ENCODE measurements around the gene CIB2.
"Not testable (repeated sequence)": the region's sequence is repeated elsewhere in the genome, so short reads cannot be mapped to it uniquely, and the experiment has no call there.

CIB2 gene

DNA sequence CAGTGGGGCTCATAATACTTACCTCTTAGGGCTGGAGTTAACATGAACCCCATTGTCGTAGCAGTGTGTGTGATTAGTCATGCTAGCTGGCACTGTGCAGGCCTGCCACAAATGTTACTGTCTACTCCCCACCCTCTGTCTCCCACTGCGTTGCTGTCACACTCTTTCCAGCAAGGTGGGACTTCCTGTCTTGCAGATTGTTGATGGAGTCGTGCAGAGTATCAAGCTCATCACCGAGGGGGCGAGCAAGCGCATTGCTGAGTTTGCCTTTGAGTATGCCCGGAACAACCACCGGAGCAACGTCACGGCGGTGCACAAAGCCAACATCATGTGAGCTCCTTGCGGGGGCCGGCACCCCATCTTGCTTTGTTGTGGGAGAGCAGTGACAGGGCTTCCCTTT lies 30.8 kb upstream of the CIB2 start:
- Histone ChIP-seq H2AFZ (ENCODE audit: low read depth, low read length) (no peak overlapping the region), H3K36me3 (ENCODE audit: insufficient read depth, low read length) (peaks cover 44% of the 10 kb centered on the region), H3K4me3 (ENCODE audit: low read length) (no peak overlapping the region), H3K27me3 (ENCODE audit: insufficient read depth, low read length) (no peaks in the 10 kb centered on the region), H3K9me3 (ENCODE audit: low read length) (no peaks in the 10 kb centered on the region), H3K4me1 (ENCODE audit: insufficient read depth, low read length) (no peaks in the 10 kb centered on the region)

GRCh38 chr15:78159395-78159794 lies 28.1 kb upstream of the CIB2 start:
- Histone ChIP-seq H3K4me1 (ENCODE audit: insufficient read depth, low read length) (no peaks in the 10 kb centered on the region), H3K4me3 (ENCODE audit: low read length) (no peak overlapping the region), H3K9me3 (ENCODE audit: low read length) (no peaks in the 10 kb centered on the region), H2AFZ (ENCODE audit: low read depth, low read length) (no peak overlapping the region), H3K27me3 (ENCODE audit: insufficient read depth, low read length) (no peaks in the 10 kb centered on the region), H3K36me3 (ENCODE audit: insufficient read depth, low read length) (peaks cover 30% of the 10 kb centered on the region)

- no peak overlapping the region for H2AFZ ChIP-seq (ENCODE audit: low read depth, low read length)
- H3K27me3 ChIP-seq (ENCODE audit: insufficient read depth, low read length): no peaks in the 10 kb centered on the region
- H3K4me1 ChIP-seq (ENCODE audit: insufficient read depth, low read length): no peaks in the 10 kb centered on the region
- no peaks in the 10 kb centered on the region for H3K9me3 ChIP-seq (ENCODE audit: low read length)
- no peak overlapping the region for H3K4me3 ChIP-seq (ENCODE audit: low read length)
- peaks cover 28% of the 10 kb centered on the region for H3K36me3 ChIP-seq (ENCODE audit: insufficient read depth, low read length)
Measured at GRCh38 chr15:78157203-78157602, 26.0 kb upstream of the CIB2 start.

GRCh38 chr15:78156653-78157052 lies 25.4 kb upstream of the CIB2 start:
- H3K4me1 ChIP-seq (ENCODE audit: insufficient read depth, low read length): no peaks in the 10 kb centered on the region
- peaks cover 23% of the 10 kb centered on the region for H3K36me3 ChIP-seq (ENCODE audit: insufficient read depth, low read length)
- H2AFZ ChIP-seq (ENCODE audit: low read depth, low read length): no peak overlapping the region
- no peaks in the 10 kb centered on the region for H3K9me3 ChIP-seq (ENCODE audit: low read length)
- no peaks in the 10 kb centered on the region for H3K27me3 ChIP-seq (ENCODE audit: insufficient read depth, low read length)
- no peak overlapping the region for H3K4me3 ChIP-seq (ENCODE audit: low read length)

DNA sequence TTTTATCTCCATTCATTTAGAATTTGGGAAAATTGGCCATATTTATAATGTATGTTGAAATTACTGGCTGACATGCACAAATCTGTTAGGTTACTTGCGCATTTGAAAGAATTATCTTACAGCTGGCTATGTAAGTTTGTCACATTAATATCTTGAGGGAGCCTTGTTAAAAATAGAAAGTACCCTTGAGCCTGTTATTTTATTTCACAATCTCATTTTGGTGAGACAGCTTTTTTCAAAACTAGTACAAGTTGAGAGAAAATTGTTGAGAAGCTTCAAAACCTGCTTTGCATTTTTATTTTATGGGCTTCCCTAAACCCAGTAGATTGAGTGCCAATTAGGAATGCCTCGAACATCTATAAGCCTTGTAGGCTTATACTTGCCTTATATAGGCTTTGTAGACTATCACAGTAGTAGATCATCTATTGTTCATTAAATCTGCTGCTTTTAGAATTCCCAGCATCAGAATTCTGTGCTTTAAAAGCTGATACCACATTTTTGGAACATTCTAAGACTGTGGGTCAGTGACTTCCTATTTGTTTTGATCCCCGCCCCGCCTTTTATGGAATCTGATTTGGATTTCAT lies 24.2 kb upstream of the CIB2 start:
- no peak overlapping the region for H2AFZ ChIP-seq (ENCODE audit: low read depth, low read length)
- no peaks in the 10 kb centered on the region for H3K4me1 ChIP-seq (ENCODE audit: insufficient read depth, low read length)
- H3K36me3 ChIP-seq (ENCODE audit: insufficient read depth, low read length): peaks cover 21% of the 10 kb centered on the region
- H3K27me3 ChIP-seq (ENCODE audit: insufficient read depth, low read length): no peaks in the 10 kb centered on the region
- H3K9me3 ChIP-seq (ENCODE audit: low read length): no peaks in the 10 kb centered on the region
- H3K4me3 ChIP-seq (ENCODE audit: low read length): no peak overlapping the region

DNA sequence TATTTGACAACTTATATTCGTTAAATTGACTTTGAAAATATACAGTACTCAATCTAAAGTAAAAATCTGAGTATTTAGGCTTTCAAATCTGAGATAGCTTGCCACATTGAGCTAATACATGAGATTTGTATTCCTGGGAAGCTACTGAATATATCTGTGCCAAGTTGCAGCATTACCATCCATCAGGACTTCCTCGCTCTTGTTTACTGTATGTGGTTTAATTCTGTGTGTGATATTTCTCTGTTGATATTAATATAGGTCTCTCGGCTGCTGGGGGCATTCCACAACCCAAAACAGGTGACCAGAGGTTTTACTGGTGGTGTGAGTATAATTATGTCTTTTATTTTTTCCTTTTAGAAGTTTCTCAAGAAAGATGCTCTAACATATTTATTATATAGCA lies 23.7 kb upstream of the CIB2 start:
- Histone ChIP-seq H3K4me1 (ENCODE audit: insufficient read depth, low read length) (peaks cover 4% of the 10 kb centered on the region), H3K27me3 (ENCODE audit: insufficient read depth, low read length) (no peaks in the 10 kb centered on the region), H3K4me3 (ENCODE audit: low read length) (no peak overlapping the region), H2AFZ (ENCODE audit: low read depth, low read length) (no peak overlapping the region), H3K36me3 (ENCODE audit: insufficient read depth, low read length) (peaks cover 19% of the 10 kb centered on the region), H3K9me3 (ENCODE audit: low read length) (no peaks in the 10 kb centered on the region)

GRCh38 chr15:78151075-78151474 lies 19.8 kb upstream of the CIB2 start:
- H3K4me3 ChIP-seq (ENCODE audit: low read length); H3K36me3 ChIP-seq (ENCODE audit: insufficient read depth, low read length); H3K27me3 ChIP-seq (ENCODE audit: insufficient read depth, low read length); H3K9me3 ChIP-seq (ENCODE audit: low read length); H2AFZ ChIP-seq (ENCODE audit: low read depth, low read length): not testable (repeated sequence)
- H3K4me1 ChIP-seq (ENCODE audit: insufficient read depth, low read length): peaks cover 12% of the 10 kb centered on the region

DNA sequence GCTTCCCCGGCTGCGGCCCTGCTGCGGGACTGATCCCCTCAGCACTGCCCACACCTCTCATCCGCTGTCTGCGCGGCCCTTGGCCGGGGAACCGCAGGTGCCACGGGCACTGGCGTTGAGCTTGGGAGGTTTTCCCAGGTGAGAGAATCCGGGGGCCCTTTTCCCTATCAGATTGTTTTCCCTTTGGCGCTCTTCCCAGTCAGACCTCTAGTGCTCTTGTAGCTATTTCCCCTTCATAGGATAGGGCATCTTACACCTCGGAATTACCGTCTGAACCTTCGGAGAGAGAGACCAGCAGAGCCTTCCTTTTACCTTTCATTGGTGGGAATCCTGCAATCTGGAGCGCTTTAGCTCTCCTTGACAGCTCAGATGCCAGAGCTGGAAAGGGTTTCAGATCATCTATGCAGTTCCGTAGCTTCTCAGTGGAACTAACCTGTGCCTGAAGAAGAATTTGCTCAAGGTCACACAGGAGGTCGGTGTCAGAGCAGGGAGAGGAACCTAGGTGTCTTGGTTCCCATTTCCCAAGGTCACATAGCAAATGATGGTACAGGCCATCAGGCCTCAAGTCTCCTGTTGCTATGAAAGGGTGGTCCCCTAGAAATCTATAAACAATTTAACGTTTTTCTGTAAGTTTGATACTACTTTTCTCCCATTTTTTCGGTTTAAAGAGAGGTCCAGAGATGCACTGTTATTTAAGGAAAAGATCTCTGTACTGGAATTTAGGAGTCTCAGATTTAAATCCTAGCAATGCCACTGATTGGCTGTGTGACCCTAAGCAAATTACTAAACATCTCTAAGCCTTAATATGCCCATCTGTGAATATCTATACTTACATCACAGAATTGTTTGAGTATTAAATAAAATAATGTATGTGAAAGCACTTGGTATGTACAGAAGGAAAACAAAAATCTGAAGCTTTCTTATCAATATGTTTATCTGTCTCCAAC lies 18.8 kb upstream of the CIB2 start:
- peak overlapping the region; percentile 77 for H3K4me3 ChIP-seq (ENCODE audit: low read length)
- H2AFZ ChIP-seq (ENCODE audit: low read depth, low read length): peak overlapping the region; percentile 66
- H3K27me3 ChIP-seq (ENCODE audit: insufficient read depth, low read length): no peaks in the 10 kb centered on the region
- H3K36me3 ChIP-seq (ENCODE audit: insufficient read depth, low read length): no peaks in the 10 kb centered on the region
- H3K4me1 ChIP-seq (ENCODE audit: insufficient read depth, low read length): peaks cover 12% of the 10 kb centered on the region
- H3K9me3 ChIP-seq (ENCODE audit: low read length): no peaks in the 10 kb centered on the region

DNA sequence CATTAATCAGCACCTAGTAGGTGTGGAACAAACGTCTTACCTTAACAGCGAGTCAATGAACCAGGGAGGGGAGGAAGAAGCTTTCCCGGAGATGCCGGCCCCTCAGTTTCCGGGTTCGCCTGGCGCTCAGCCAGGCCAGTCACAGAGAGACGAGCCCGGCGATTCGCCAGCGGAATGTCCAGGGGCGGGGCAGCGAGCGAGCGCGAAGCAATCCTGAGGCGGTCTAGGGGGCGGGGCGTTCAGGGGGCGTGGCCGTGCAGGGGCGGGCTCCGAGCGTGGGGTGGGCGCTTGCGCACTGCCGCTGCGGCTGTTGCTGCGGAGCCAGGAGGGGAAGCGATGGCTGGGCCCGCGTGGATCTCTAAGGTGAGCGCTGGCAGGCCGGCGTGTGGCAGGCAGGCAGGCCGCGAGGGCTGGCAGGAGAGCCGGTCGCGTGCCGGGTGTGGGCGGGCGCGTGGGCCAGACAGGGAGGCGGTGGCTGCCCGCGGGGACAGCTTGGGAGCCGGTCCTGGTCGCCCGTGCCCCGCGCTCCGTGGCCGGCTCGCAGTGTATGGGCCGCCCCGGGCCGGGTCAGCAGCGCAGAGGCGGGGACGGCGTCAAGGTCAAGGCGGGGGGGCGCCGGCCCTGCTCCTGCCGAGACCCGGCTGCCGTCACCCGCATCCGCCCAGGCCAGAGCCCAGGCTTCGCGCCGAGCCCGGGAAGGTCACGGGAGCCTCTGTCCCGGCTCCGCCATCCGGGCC lies 18.0 kb upstream of the CIB2 start, which contains the start of gene IDH3A:
IDH3A (plus strand) TSS at position 295 of the 737 bp plus-strand sequence; CDS start at position 337, 42 bp downstream.
- Histone ChIP-seq H3K36me3 (ENCODE audit: insufficient read depth, low read length) (no peaks in the 10 kb centered on the region), H3K4me3 (ENCODE audit: low read length) (peak within 1 kb of the TSS; percentile 77), H2AFZ (ENCODE audit: low read depth, low read length) (peak within 1 kb of the TSS; percentile 66), H3K9me3 (ENCODE audit: low read length) (no peaks in the 10 kb centered on the region), H3K4me1 (ENCODE audit: insufficient read depth, low read length) (peaks cover 12% of the 10 kb centered on the region), H3K27me3 (ENCODE audit: insufficient read depth, low read length) (no peaks in the 10 kb centered on the region)

- Histone ChIP-seq H3K4me1 (ENCODE audit: insufficient read depth, low read length) (peaks cover 12% of the 10 kb centered on the region), H3K27me3 (ENCODE audit: insufficient read depth, low read length) (no peaks in the 10 kb centered on the region), H3K36me3 (ENCODE audit: insufficient read depth, low read length) (no peaks in the 10 kb centered on the region), H2AFZ (ENCODE audit: low read depth, low read length) (peak overlapping the region; percentile 66), H3K4me3 (ENCODE audit: low read length) (peak overlapping the region; percentile 77), H3K9me3 (ENCODE audit: low read length) (no peaks in the 10 kb centered on the region)
Measured at GRCh38 chr15:78148392-78149067, 17.3 kb upstream of the CIB2 start.

GRCh38 chr15:78147566-78147965 lies 16.3 kb upstream of the CIB2 start:
- H2AFZ ChIP-seq (ENCODE audit: low read depth, low read length): no peak overlapping the region
- no peaks in the 10 kb centered on the region for H3K9me3 ChIP-seq (ENCODE audit: low read length)
- no peak overlapping the region for H3K4me3 ChIP-seq (ENCODE audit: low read length)
- peaks cover 12% of the 10 kb centered on the region for H3K4me1 ChIP-seq (ENCODE audit: insufficient read depth, low read length)
- no peaks in the 10 kb centered on the region for H3K27me3 ChIP-seq (ENCODE audit: insufficient read depth, low read length)
- no peaks in the 10 kb centered on the region for H3K36me3 ChIP-seq (ENCODE audit: insufficient read depth, low read length)

DNA sequence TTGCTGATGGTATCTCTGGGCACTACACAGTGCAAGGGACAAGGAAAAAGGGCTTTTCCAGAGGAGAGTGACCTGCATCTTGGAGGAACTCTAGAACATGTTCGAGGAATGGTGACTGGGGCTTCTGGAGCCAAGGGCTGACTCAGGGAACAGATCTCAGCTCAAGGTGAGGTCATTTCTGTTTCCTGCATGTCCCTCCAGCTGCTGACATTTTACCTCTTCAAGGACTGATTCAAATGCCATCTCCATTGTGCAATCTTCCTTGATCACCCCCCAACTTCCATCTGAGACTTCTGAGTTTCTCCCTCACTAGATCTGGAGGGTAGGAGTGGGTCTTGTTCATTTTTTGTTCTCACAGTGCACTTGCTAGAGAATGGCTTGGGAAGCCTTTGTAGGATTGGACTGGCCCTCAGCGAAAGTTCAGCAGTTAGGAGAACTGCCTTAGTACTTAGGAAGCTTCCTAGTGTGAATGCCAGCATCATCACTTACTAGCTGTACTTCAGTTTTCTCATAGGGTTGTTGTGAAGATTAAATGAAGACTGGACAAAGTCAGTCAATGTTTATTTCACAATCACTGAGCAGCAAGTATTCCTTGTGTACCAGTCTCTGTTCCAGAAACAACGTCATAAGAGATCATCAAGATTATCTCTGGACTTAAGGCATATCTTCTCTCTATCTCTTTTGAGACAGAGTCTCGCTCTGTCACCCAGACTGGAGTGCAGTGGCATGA lies 15.3 kb upstream of the CIB2 start:
- H3K27me3 ChIP-seq (ENCODE audit: insufficient read depth, low read length): no peaks in the 10 kb centered on the region
- no peak overlapping the region for H2AFZ ChIP-seq (ENCODE audit: low read depth, low read length)
- H3K9me3 ChIP-seq (ENCODE audit: low read length): no peaks in the 10 kb centered on the region
- H3K4me3 ChIP-seq (ENCODE audit: low read length): no peak overlapping the region
- no peaks in the 10 kb centered on the region for H3K36me3 ChIP-seq (ENCODE audit: insufficient read depth, low read length)
- H3K4me1 ChIP-seq (ENCODE audit: insufficient read depth, low read length): peaks cover 12% of the 10 kb centered on the region
